Omental fat pad (tissue), 4 donors: ENCODE results near the gene ZBTB7A. TPM values are rescaled to one million over a fixed set of nuclear protein-coding genes. Genes with fewer than 3 reads are reported as not detected.

Experiments
- ATAC-seq: fragments of 150-250 bp; one replicate; pipeline ENCODE4 v1.9.1; 2016; ENCODE audit warnings: mild to moderate bottlenecking, moderate library complexity; ENCODE audit not compliant: low FRiP score
- DNase-seq: peaks from one replicate; pipeline ENCODE4 v3.0.0-alpha.2; 2019; ENCODE audit warnings: low spot score
- total RNA-seq, 4 donors: library from RNA; depleted of rRNA; stranded (reverse); fragments of >200 nt; gene quantifications; one replicate each; pipeline ENCODE4 v1.1.0, GENCODE V29; 2016
- TF ChIP-seq, protein P1 (sequence below), 3 donors: fragments of 450-650 bp; IDR thresholded peaks; one replicate each; pipeline ENCODE4 v1.5.1; 2016 to 2017; ENCODE audit warnings: antibody characterized with exemption in 3 of 3, mild to moderate bottlenecking in 3 of 3, moderate library complexity in 2 of 3

Gene ZBTB7A
- total RNA-seq, result 10 to 100 TPM; 33.3 to 53.3 (median 38.4) TPM

DNA sequence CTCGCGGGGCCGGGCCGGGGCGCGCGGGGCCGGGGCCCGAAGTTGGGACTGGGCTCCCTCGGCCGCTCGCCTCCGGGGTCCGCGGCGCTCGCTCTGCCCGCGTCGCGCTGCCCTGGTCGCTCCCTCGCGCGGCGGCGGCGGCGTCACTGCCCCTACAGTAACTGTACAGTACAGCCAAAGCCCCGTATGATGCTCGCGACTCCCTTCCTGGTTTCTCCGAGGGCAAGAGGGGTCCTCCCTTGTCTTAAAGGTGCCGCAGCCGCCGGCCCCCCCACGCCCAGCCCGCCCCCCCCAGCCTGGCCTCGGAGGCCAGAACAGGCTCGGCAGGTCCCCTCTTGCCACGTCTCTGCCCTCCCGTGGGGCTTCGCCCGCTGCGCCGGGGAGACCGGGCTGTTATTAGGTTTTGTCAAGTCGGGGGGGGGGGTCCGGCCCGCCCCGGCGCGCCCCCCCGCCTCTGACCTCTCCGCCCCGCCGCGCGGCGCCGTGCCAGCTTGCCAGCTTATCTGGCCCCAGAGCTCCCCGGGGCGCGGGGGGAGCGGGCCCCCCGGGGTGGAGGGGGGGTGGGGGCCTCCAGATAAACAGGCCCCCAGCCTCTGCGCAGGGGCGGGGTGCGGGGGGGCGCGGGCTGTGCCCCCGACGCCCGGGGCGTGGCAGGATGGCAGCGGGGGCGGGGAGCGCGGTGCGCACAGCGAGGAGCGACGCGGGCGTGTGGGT is at the start of gene ZBTB7A:
ZBTB7A (minus strand) TSS at position 218 of the 714 bp plus-strand sequence. CDS start 11,667 bp downstream, outside the sequence.
- TF ChIP-seq, protein P1, sequence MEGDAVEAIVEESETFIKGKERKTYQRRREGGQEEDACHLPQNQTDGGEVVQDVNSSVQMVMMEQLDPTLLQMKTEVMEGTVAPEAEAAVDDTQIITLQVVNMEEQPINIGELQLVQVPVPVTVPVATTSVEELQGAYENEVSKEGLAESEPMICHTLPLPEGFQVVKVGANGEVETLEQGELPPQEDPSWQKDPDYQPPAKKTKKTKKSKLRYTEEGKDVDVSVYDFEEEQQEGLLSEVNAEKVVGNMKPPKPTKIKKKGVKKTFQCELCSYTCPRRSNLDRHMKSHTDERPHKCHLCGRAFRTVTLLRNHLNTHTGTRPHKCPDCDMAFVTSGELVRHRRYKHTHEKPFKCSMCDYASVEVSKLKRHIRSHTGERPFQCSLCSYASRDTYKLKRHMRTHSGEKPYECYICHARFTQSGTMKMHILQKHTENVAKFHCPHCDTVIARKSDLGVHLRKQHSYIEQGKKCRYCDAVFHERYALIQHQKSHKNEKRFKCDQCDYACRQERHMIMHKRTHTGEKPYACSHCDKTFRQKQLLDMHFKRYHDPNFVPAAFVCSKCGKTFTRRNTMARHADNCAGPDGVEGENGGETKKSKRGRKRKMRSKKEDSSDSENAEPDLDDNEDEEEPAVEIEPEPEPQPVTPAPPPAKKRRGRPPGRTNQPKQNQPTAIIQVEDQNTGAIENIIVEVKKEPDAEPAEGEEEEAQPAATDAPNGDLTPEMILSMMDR (IDR thresholded peaks at IDR 0.05), result no peak
- ATAC-seq (peak; percentile 17), DNase-seq (peak; percentile 65)

- TF ChIP-seq, protein P1 (IDR thresholded peaks at IDR 0.05), result no peak
Observed at GRCh38 chr19:4115818-4116385, 49.2 kb upstream of the ZBTB7A start.

DNA sequence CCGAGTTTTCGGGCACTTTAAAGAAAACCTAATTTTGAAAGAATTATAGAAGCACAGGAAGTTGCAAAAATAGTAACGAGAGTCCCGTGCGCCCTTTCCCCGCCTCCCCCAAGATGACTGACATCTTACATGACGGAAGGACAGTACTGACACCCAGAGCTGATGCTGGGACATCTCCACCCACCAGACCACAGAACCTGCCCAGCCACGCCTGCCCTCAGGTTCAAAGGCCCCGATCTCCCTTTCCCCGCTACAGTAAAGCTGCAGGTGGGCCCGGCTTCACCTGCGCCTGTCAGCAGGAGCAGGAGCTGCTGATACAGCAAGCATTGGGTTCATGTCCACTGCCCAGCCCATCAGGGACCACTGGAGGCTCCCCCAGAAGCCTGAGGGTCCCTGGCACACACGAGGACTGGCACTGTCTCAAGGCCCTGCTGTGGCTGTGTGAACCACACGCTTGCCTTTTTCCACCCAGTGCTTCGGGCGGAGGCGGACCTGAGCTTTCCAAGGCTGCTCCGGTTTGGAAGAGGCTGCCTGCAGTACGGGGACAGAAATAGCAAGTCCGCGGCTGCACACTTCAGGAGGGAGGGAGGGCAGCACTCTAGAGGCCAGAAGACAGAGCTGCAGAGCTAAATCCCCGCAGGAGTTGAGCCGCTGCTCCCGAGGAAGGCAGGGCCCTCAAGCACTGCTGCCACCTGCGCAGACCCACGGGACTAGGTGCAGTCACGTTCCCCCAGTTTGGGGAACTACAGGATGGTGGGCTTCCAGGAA is 48.5 kb upstream of the ZBTB7A start:
- ATAC-seq (no peak), DNase-seq (no peak)
- TF ChIP-seq, protein P1 (IDR thresholded peaks at IDR 0.05), result no peak

More at GRCh38 chr19:4115818-4116385, 49.2 kb upstream of the ZBTB7A start:
- DNase-seq, result no peak
- ATAC-seq, result no peak

- TF ChIP-seq, protein P1 (IDR thresholded peaks at IDR 0.05), result no peak
- DNase-seq (no peak), ATAC-seq (no peak)
Observed at GRCh38 chr19:4114181-4114580, 47.5 kb upstream of the ZBTB7A start.

GRCh38 chr19:4113398-4114088 is 46.8 kb upstream of the ZBTB7A start:
- DNase-seq (no peak), ATAC-seq (no peak)
- TF ChIP-seq, protein P1 (IDR thresholded peaks at IDR 0.05), result no peak

- DNase-seq (no peak), ATAC-seq (no peak)
- TF ChIP-seq, protein P1 (IDR thresholded peaks at IDR 0.05), result no peak
Observed at GRCh38 chr19:4112367-4112766, 45.7 kb upstream of the ZBTB7A start.
